Panc1 (cell line): ENCODE data around the gene ITPR2. TPM values are rescaled to one million over a fixed set of nuclear protein-coding genes. Genes with fewer than 3 reads are reported as not detected.

Source experiments
- ATAC-seq: fragments of 200-7000 bp; cut with Tn5 transposase; 2 replicates; pipeline ENCODE4 v1.9.1; 2020; ENCODE audit warnings: mild to moderate bottlenecking, moderate library complexity
- BruUV-seq: library from RNA; stranded (reverse); fragments of 400-500 nt; replicated peaks from 2 replicates; lab custom pipeline; 2021; lab: Mats Ljungman, UMichigan
- CTCF ChIA-PET: fragments of 300-600 bp; sonication (Branson Sonifier 250); formaldehyde crosslinking; loops from one replicate; lab custom pipeline; 2022; ENCODE audit warnings: antibody characterized with exemption; lab: Charles Lee
- POLR2A ChIA-PET: fragments of 300-600 bp; sonication (Branson Sonifier 250); formaldehyde crosslinking; loops from one replicate; lab custom pipeline; 2022; ENCODE audit warnings: antibody characterized with exemption; lab: Charles Lee
- DNase-seq: peaks from one replicate; pipeline ENCODE4 v3.0.0-alpha.2; 2010; ENCODE audit warnings: low read depth, low spot score
- H3K27ac ChIP-seq: 2 replicates; pipeline ENCODE4 v1.5.1; 2011; ENCODE audit warnings: mild to moderate bottlenecking, low read length, inconsistent platforms
- H3K27me3 ChIP-seq: fragments of 200-500 bp; sonication (Bioruptor generic); 2 replicates; pipeline ENCODE4 v1.6.0; 2014; ENCODE audit warnings: low read length, inconsistent platforms; ENCODE audit not compliant: control insufficient read depth, insufficient read depth
- H3K36me3 ChIP-seq: fragments of 200-500 bp; sonication (Bioruptor generic); 2 replicates; pipeline ENCODE4 v1.5.1; 2014; ENCODE audit warnings: inconsistent platforms, mild to moderate bottlenecking, low read length, moderate library complexity; ENCODE audit not compliant: control insufficient read depth, insufficient read depth
- H3K4me1 ChIP-seq: 2 replicates; pipeline ENCODE4 v1.5.1; 2011; ENCODE audit warnings: inconsistent platforms, mild to moderate bottlenecking, low read length, moderate library complexity; ENCODE audit not compliant: control insufficient read depth, insufficient read depth
- H3K4me3 ChIP-seq, 2 experiments: 2 replicates each; pipeline ENCODE4 v1.5.1; 2011 to 2012; ENCODE audit warnings: low read depth in 2 of 2, low read length in 2 of 2, mild to moderate bottlenecking in 2 of 2, inconsistent platforms in 1 of 2, moderate library complexity in 1 of 2
- H3K9me3 ChIP-seq: fragments of 200-500 bp; sonication (Bioruptor generic); 2 replicates; pipeline ENCODE4 v1.5.1; 2014; ENCODE audit warnings: low read depth, mild to moderate bottlenecking, inconsistent platforms, low read length, moderate library complexity; ENCODE audit not compliant: control insufficient read depth, insufficient read depth
- CTCF ChIP-seq: fragments of 450-650 bp; IDR thresholded peaks from 2 replicates; pipeline ENCODE4 v1.5.1; 2017; ENCODE audit warnings: mild to moderate bottlenecking
- POLR2AphosphoS5 ChIP-seq: IDR thresholded peaks from 2 replicates; pipeline ENCODE4 v1.6.1; 2012; ENCODE audit warnings: mild to moderate bottlenecking, low read depth, low read length, moderate library complexity
- REST ChIP-seq, 2 experiments: IDR thresholded peaks; 2 replicates each; pipeline ENCODE4 v1.6.1; 2011 to 2012; ENCODE audit warnings: low read depth in 2 of 2, control low read depth in 1 of 2, low read length in 1 of 2, mild to moderate bottlenecking in 1 of 2, moderate library complexity in 1 of 2; ENCODE audit not compliant: insufficient read depth in 1 of 2
- SIN3A ChIP-seq: IDR thresholded peaks from 2 replicates; pipeline ENCODE4 v1.6.1; 2012; ENCODE audit warnings: low read depth, mild to moderate bottlenecking, low read length, moderate library complexity, borderline replicate concordance; ENCODE audit not compliant: insufficient read depth
- TCF7L2 ChIP-seq: IDR thresholded peaks from 2 replicates; pipeline ENCODE4 v1.6.1; 2011; ENCODE audit warnings: mild to moderate bottlenecking, low read depth, low read length, inconsistent platforms
- in situ Hi-C: cut with HindIII; loops from 2 replicates; pipeline ENCODE4 v1.10.0; 2016; ENCODE audit warnings: low sequenced_read_pairs, low pct_unique_long_range_greater_than_20kb
- intact Hi-C: fragments of 100-400 bp; cut with micrococcal nuclease; formaldehyde crosslinking; loops from one replicate; pipeline ENCODE4 v1.10.0; 2022; ENCODE audit not compliant: unreplicated experiment
- total RNA-seq: library from RNA; stranded (reverse); gene quantifications from one replicate; pipeline ENCODE4 v1.2.1, GENCODE V29; 2021; ENCODE audit not compliant: unreplicated experiment

Gene ITPR2
- total RNA-seq, 1 experiment from 2014 or later = 41.8 TPM

- Histone ChIP-seq H3K9me3 (peaks cover 13% of the 10 kb centered on the region), H3K27ac (no peak overlapping the region), H3K36me3 (no peaks in the 10 kb centered on the region), H3K4me3 (no peak overlapping the region), H3K27me3 (no peaks in the 10 kb centered on the region), H3K4me1 (no peaks in the 10 kb centered on the region)
- peak; percentile 8 for DNase-seq
- in situ Hi-C loops = no loop called here
- intact Hi-C loops = no loop called here
- TF ChIP-seq POLR2AphosphoS5 (no peak), REST (IDR thresholded peaks at IDR 0.05; ENCODE audit: insufficient read depth in 1 of 2, low read depth in 2 of 2, low read length in 1 of 2) (no peak), TCF7L2 (no peak), CTCF (no peak), SIN3A (no peak)
- POLR2A ChIA-PET = no interaction called here
- no TSS peak for BruUV-seq
- ATAC-seq = no peak
- CTCF ChIA-PET = interaction anchor here (0.5 kb wide), 1 partner anchor 127 kb away, joined by 4 read pairs; no protein-coding TSS in a partner anchor
These were observed 96.2 kb downstream of the ITPR2 start for GRCh38 chr12:26736563-26737486.

GRCh38 chr12:26735249-26735639, 97.8 kb downstream of the ITPR2 start:
- TF ChIP-seq POLR2AphosphoS5 (no peak), CTCF (no peak), TCF7L2 (no peak), REST (IDR thresholded peaks at IDR 0.05; ENCODE audit: insufficient read depth in 1 of 2, low read depth in 2 of 2, low read length in 1 of 2) (no peak), SIN3A (no peak)
- Histone ChIP-seq H3K9me3 (peaks cover 13% of the 10 kb centered on the region), H3K27me3 (no peaks in the 10 kb centered on the region), H3K4me1 (no peaks in the 10 kb centered on the region), H3K36me3 (no peaks in the 10 kb centered on the region), H3K4me3 (no peak overlapping the region), H3K27ac (no peak overlapping the region)
- intact Hi-C loops (no loop called here), in situ Hi-C loops (no loop called here)
- DNase-seq (no peak), ATAC-seq (no peak)
- ChIA-PET CTCF (no interaction called here), POLR2A (no interaction called here)
- BruUV-seq = no TSS peak
